Fibroblast of skin of scalp (primary cell): ENCODE data around the gene STXBP5L. TPM values are rescaled to one million over a fixed set of nuclear protein-coding genes. Genes with fewer than 3 reads are reported as not detected.
"Not testable (repeated sequence)": the region's sequence is repeated elsewhere in the genome, so short reads cannot be mapped to it uniquely, and the experiment has no call there.

Experiments used
- DNase-seq: peaks from one replicate; pipeline ENCODE4 v3.0.0-alpha.2; 2013
- polyA plus RNA-seq, 2 experiments: library from polyadenylated mRNA; unstranded; fragments of 120-200 nt; gene quantifications; one replicate each; pipeline ENCODE4 v1.2.1, GENCODE V29; 2013; ENCODE audit not compliant: insufficient read length in 2 of 2

STXBP5L gene
- not detected for polyA plus RNA-seq (2013, experiment 1 of 2; ENCODE audit: insufficient read length)
- polyA plus RNA-seq (2013, experiment 2 of 2; ENCODE audit: insufficient read length): not detected

DNA sequence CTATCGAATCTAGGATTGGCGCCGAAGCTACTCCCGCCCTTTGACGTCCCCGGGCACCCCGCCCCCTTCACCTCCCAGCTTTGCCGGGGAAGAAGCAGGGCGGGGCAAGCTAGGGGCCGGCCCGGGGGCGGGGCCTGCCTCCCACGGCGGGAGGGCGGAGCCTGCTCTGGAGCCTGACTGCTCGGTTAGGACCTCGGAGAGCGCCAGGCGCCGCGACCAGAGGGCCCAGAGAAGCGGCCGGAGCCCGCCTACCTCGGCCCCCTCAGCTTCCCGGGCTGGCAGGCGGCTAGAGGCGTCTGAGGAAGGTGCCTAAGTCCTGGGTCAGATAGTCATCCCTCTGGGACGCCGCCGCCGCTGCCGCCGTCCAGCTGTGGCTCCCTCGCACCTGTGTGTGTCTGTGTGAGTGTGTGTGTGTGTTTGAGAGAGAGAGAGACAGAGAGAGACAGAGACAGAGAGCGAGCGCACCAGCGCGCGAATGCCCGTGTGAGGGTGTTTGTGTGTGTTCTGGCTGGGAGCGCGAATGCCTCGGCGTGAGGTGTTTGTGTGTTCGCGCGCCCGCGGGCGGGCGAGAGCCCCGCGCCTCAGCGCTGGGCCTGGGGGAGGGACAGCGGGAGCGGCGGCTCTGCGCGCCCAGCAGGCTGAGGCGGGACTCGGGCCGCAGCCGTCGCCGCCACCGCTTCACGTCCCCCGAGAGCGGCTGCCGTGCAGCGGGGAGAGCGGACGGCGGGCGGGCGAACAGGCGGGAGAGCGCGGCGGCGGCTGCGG lies at the start of gene STXBP5L:
Gene STXBP5L (plus strand): TSS at position 176 of the 765 bp plus-strand sequence. CDS start 1,374 bp downstream, outside the sequence.
- DNase-seq: peak; percentile 68

DNA sequence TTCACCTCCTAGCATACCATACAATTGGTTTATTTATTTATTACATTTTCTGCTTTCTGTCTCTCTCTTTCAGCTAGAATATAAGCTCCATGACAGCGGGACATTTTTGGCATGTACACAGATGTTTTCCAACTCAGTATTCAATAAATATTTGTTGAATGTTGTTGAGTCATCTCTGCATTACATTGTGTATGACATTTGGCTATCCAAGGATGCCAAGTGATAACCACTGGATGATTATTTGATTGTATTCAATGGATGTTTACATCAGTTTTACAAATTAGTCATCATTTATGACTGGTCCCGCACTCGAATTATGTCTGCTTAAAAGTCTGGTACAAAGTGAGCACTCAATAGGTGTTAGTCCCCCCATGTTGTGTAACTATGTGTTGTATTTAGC lies 49.5 kb upstream of the STXBP5L start:
- DNase-seq: no peak

DNA sequence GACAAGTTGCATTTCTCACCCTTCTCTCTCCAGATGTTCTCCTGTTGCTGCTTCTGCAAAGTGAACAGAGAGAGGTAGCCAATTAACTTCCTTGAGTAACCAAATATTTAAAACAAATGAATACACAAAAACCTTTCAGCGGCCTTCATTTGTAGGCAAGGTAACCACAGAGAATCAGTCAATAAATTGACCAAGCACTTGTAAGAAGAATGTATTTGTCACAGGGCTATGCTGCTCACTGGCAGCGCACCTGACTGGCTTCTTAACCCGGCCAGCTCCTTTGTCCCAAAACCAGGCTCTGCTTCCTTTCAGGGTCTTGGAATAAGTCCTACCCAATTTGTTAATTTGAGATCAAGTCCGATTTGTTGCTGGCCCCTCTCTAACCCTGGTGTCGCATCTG lies 43.5 kb upstream of the STXBP5L start:
- no peak for DNase-seq

DNA sequence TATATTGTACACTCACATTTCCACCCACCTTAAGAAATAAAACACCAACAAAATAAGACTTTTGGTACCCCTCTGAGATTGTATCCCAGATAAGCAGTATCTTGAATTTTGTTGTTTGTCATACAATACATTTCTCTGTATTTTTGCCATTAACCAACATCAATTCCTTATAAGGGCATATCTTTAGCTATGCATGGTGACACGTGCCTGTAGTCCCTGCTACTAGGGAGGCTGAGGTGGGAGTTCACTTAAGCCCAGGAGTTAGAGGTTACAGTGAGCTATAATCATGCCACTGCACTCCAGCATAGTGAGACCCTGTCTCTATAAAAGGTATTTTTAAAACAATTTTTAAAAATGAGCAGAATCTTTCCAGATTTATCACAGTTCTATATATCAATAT lies 32.5 kb upstream of the STXBP5L start:
- no peak for DNase-seq

DNA sequence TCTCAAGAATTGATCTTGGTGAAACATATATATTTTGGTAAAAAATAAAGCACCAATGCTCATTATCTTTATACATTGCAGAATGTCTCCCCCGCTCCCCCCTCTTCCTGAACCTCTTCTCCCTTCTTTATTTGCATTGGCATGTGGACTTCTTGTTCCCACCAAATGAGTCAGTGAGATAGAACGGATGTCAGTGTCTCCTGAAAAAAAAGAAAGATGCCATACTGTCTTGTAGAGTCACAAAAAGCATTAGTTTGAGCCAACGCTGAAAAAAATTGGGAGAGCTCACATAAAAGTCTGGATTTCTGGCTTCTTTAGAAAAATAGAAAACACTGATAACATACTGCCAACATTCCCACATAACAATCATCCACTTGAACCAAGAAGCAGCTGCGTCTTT lies 32.0 kb upstream of the STXBP5L start:
- DNase-seq: no peak

DNA sequence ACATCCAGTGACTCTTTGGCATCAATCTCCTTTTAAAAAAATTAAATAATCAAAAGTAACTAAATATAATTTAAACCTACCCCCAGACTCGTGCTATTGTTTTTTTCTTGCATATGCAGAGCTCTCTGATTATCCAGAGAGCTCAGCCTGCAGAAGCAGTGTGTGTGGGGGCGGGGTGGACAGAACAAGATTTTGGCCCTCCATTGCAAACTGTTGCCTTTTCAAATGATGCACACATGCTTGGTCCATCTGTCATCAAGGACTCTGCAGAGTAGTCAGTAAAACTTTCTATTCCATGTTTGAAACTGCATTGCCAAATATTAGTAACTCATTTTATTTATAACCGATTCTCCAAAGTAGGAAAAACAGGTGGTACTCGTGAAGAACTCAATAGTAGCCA lies 28.6 kb upstream of the STXBP5L start:
- DNase-seq: no peak

DNA sequence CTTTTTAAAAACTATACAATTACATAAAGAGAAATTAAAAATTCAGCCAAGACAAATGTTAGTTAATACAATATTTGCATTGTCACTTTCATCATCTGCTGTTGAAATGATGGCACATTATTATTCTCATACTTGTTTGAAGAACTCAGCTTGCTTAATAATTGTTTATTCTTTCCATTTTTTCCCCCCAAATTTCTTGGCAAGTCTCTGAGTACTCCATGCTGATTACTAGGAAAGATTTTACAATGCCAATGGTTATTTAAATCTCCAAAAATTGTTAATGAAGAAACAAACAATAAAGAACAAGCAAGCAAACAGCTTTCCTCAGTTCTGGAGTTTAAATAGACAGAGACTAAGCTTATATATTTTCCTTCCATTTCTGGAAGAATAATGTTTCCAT lies 15.1 kb upstream of the STXBP5L start:
- no peak for DNase-seq

DNA sequence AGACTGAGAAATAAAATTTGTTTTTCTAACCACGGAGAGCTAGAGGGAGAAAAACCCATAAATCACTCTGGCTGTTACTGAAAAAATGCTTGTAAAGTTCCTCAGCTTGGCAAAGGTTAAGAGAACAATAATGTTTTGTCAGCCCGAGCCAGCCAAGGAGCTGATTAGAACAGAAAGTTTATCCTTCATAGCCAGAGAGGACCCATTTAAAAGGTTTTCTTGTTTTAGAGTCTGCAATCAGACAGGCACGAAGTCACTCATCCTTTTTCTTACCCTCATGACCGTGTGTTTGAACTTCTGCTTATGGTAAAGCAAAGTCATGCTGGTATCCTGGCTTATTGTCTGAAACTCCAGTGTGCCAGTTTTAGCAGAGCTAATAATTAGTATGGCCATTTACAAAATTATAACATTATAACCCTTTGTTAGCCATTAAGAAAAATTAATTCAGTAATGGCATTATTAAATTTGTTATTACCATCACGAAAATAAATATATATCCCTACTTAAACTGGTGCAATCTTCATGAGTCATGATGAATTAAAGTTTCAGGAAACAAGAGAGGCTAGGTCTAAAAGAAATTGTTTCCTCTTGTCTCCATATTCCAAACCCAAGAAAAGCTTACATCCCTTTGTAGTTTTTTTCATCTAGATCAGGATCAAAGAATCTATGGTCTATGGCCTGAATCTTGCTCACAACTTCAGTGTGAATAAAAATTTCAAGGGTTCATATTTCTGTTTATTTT lies 13.5 kb upstream of the STXBP5L start:
- DNase-seq: no peak

DNA sequence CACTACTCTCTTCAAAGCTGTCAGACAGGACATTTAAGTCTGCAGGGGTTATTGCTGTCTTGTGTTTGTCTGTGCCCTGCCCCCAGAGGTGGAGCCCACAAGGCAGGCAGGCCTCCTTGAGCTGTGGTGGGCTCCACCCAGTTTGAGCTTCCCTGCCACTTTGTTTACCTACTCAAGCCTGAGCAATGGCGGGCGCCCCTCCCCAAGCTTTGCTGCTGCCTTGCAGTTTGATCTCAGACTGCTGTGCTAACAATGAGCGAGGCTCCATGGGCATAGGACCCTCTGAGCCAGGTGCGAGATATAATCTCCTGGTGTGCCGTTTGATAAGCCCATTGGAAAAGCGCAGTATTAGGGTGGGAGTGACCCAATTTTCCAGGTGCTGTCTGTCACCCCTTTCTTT lies 6.3 kb upstream of the STXBP5L start:
- DNase-seq: not testable (repeated sequence)

DNA sequence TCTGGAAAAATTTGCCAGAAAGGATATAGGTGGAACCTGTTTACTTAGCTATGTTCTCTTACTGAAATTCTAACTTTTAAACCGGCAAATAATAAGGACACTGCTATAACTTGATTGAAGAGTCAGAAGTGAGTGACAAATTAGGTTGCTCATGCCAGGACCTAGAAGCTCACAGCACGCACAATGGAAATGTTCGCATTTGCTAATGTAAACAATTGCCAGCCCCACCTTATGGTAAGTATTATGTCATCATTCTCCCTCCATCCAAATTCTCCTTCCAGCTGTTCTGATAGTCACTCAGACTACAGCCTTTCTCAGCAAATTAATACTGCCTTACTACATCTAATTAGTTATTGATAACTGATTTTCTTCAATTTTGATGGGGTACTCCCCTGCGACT lies 4.8 kb upstream of the STXBP5L start:
- DNase-seq: no peak

DNA sequence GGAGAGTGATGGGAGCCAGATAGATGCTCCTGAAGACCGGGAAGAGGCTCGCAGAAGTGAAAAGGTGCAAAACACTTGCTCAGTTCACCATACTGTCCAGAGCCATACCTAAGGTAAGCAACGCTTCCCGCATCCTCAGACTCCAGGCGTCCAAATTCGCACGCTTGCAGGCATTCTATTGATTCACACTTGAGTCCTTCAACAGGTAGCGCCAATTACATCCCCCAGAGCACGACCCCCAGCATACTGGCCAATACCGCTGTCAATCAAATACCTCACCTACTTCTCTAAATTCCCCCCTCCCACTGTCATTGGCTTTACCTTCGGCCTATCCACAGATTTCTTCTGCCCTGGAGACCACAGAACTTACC lies 361 bp upstream of the STXBP5L start:
- no peak for DNase-seq

DNA sequence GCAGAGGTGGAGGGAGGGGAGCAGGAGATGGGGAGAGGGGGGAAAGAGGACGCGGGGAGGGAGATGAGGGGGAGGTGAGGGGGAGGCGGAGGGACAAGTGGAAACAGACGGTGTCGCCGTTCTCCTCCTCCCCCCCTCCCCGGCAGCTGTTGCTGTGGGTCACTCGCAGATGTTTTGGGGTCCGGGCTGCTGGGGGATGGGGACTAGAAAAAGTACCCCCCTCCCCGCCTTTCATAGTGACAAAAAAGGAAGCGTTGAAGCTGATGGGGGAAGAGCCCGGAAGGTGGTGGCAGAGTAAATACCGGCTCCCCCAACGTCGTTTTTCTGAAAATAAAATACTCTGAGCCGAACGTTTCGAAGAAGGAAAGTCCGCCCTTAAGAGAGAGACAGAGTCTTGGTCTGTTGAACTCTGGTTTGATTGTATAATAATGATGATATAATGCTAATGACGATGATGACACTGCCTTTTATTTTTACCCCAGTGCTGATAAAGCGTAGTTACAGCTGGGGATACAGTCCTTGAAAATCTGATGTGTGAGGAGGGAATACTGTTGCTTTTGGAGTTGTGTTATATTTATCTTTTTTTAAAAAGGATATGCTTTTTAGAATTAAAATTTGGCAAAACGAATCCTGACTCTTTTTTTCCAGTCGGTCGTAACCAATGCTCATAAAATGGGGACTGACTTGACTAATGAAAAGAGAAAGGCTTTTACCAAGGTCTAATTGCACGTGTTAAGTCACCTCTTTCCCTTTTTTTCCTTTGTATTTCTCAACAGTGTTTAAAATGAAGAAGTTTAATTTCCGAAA lies 993 bp downstream of the STXBP5L start:
- DNase-seq: no peak

DNA sequence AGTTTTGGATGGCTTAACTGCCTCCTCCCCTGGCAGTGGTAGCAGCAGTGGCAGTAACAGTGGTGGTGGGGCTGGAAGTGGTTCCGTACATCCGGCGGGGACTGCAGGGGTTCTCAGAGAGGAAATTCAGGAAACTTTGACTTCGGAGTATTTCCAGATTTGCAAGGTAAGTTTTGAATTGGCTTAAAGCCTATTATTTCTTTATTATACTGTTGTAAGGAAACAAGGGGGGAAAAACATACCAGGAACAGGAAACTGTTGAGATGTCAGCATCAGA lies 1.5 kb downstream of the STXBP5L start:
- no peak for DNase-seq

DNA sequence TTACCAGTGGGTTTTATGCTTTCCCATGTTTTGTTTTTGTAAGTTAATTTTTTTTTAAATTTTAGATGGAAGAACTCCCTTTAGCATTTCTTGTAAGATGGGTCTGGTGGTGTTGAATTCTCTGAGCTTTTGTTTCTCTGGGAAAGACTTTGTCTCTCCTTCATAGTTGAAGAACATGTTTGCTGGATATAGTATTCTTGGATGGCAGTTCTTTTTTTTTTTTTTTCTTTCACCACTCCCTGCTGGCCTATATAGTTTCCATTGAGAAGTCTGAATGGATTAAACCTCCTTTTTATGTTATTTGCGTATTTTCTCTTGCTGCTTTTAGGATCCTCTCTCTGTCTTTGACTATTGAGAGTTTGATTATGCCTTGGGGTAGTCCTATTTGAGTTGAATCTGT lies 18.1 kb downstream of the STXBP5L start:
- no peak for DNase-seq

DNA sequence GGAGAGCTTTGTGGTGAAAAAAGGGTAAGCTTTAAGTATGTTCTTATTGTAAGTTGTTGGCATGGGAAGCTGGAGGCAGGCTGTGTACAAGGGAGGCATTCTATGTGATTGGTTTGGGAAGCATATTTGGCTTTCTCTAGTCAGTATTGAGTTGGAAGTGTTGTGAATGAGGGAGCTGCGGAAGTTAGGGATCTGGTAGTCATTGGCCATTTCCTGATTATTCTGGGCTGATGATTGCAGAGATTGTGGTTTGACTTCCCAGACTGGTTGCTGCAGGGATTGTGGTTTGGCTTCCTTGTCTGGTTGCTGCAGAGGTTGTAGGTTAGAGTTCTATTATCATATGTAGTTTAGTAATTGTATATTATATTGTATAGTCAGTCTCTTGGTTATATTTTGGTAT lies 21.0 kb downstream of the STXBP5L start:
- no peak for DNase-seq

DNA sequence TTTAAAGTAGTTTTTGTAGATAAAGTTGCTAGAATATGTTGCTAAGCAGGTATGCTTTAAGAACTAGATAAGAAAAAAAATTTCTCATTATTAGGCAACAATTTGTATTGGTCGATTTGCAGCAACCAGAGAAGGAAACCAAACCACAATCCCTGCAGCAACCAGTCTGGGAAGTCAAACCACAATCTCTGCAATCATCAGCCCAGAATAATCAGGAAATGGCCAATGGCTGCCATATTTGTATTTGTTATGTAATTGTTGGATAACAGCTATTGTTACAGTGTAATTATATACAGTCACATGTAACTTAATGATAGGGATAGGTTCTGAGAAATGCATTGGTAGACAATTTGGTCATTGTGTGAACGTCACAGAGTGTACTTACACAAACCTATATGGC lies 23.6 kb downstream of the STXBP5L start:
- DNase-seq: no peak

DNA sequence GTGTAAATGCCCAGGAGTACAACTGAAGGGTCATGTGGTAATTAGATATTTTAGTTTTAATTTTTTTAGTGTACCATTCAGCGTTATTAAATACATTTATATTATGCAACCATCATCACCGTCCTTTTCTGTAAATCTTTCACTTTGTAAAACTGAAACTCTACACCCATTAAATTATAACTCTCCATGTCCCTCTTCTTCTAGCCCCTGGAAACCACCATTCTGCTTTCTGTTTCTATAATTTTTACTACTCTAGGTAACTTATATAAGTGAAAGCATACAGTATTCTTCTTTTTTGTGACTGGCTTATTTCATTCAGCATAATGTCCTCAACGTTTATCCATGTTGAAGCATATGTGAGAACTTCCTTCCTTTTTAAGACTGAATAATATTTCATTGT lies 48.1 kb downstream of the STXBP5L start:
- DNase-seq: no peak

DNA sequence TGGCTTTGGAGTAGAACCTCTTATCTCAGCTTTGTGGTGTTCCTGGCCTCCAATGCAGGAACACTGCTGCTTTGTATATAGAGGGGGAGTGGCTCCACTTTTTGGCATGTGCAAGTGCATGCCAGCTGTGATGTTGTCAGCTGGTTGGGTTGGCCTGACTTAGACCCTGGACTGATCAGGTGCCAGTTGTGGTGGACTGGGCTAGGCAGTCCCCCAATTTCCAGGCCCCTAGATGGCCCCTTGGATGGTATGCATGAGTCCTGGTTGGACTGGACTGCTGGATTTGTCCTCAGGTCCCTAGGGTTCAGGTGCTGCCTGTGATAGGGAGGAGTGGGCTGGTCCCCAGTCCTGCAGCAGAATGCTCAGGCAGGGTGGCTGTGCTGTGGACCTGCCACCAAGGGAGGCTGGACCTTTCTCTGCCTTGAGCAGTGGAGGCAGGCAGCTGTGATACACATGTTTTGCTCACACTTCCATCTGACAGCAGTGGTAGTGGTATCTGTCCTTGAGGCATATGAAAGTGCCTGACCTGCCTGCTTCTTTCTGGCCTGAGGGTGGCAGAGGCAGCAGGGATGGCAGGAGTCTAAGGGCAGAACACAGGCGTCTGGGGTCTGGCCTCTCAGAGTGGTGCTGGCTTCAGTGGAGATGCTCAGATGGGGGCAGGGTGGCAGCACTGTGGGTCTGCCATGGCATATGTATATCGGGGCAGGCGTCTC lies 74.8 kb downstream of the STXBP5L start:
- DNase-seq: no peak

DNA sequence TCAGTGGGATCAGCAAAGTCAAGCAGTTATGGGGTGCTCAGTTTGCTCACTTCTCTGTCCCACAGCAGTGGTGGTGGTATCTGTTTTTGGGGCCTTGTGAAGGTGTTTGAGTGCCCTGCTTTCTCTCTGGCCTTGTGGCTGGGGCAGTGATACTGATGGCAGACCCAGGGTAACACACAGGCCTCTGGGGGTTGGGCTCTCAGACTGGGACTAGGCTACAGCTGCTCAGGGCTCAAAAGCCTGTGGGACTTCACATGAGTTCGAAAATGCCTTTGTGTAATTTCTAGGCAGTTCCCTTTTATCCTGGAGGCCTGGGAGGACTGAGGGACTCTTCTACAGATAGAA lies 75.3 kb downstream of the STXBP5L start:
- no peak for DNase-seq

DNA sequence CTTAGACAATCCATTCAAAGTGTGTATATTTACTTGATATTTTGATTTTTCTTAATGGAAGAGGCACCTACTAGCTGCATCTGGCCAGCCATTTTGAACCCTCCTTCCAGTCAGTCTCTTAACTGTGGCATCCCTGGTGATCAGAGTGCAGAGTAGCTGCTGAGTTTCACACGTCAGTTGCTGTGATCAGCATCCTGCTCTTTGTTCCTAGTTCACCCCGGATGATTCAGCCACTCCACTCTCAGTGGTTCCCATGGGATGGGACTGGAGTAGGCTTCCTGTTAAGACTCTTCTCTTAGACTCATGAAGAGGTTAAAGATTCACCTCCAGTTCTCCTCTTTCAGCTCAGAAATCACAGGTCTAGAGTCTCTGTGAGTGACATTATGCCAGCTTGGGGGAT lies 75.8 kb downstream of the STXBP5L start:
- DNase-seq: no peak

DNA sequence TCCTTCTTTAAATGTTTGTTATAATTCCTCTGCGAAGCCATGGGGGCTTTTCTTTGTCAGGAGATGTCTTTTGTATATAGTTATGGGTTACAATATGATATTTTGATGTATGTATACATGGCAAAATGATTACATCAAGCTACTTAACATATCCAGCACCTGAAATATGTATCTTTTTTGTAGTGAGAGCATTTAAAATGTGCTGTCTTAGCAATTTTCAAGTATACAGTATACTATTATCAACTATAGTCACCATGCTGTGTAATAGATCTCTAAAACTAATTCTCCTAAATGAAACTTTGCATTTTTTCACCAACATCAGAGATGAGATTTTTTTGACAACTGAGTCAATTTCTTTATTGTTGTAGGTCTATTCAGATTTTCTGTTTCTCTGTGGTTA lies 77.2 kb downstream of the STXBP5L start:
- DNase-seq: no peak

DNA sequence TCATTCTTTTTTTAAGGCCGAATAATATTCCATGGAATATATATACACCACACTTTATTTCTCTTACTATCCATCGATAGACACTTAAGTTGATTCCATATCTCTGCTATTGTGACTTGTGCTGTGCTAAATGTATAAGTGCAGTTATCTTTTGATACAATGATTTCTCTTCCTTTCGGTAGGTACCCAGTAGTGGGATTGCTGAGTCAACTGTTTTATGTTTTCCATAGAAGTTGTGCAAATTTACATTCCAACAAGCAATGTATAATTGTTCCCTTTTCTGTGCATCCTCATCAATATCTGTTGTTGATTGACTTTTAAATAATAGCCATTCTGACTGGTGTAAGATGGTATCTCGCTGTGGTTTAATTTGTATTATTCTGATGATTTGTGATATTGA lies 81.0 kb downstream of the STXBP5L start:
- DNase-seq: no peak

DNA sequence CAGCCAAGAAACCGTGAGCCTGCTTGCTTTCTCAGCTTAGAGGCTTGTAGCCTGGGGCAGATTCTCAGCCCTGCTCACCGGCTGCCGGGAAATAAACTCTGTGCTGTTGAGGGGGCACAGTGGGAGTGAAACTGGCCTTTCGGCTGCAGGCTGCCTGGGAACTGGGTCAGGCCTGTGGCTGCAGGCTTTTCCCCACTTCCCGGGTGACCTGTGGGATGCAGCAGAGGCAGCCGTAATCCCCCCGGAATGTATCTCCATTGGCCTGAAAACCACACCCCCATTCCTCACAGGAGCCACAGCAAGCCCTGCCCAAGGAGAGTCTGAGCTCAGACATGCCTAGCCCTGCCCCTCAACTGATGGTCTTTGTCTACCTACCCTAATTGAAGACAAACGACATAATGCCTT lies 110.9 kb downstream of the STXBP5L start:
- DNase-seq: no peak
